HG03460 (cell line): ENCODE measurements around the gene FOXP2.

Experiments
- ATAC-seq: cut with Tn5 transposase; IDR thresholded peaks from one replicate; pipeline ENCODE4 v1.9.1; 2021; ENCODE audit not compliant: unreplicated experiment

The FOXP2 gene

DNA sequence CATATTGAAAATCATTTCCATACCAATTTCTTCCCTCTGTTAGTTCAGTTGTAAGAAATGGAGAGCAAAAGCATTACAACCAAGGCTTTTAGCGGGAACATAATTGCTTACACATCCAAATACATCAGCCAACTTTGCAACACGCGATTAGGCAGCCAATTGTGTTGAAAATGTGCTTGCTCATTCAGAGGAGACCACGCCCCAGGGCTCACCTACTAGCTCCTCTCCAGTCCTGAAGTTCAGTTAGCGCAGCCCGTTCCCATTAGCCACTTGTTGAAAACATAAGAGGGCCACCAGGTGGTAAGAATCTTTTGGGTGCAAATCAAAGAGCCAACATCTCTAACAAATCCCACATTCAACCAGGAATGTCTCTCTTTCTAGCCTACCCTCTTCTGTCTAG lies 294.0 kb downstream of the FOXP2 start:
- no peak for ATAC-seq

DNA sequence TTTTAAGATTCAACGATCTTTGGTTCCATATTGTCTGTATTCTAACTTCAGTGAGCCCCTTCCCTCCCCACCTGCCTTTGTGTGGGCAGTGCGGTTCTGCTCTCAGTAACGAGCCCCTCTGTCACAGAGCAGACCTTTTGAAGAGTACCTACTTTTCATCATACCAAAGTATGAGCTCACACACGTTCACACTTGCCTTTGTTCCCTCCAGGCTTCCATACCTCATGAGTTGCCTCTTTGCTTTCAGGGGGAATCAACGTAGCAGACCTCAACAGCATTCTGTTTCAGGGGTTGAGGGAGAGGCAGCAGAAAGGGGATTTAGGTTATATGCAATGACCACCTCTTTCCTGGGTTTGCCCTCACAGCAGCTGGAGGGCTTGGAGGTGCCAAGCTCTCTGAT lies 295.9 kb downstream of the FOXP2 start:
- no peak for ATAC-seq

DNA sequence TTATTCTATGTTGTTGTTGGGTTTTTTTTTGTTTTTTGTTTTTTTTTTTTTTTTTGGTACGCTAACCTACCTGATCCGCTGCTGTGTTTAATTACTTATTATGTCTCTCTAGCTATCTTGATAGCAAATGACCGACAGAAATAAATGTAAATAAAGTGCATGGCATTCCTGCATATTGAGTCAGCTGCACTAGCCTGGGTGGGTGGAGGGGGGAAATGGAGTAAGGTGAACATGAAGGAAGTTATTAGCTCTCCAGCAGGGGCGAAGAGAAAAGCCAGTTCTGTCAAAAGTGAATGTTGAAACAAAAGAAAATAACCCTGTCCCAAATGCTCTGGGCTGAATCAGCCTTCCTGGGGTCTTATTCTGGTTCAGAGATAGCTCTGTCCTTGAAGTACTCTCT lies 296.6 kb downstream of the FOXP2 start:
- no peak for ATAC-seq

DNA sequence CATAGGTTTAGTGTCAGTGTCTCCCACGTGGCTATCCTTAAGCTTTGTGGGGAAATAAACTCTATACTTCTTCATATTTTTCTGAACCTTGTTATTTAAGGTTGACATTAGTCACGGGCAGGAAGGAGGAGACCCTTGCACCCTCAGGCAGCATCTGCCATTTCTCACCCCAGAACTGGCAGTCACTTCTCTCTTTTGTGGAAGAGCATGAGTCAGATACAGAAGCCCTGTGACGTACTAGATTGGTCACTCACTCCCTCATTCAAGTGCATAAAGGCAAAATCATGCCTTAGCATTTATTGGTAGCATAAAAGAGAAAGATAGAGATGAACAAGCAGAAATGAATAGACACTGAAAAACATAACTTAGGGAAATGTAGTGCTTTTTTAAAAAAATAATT lies 301.3 kb downstream of the FOXP2 start:
- ATAC-seq, result no peak

DNA sequence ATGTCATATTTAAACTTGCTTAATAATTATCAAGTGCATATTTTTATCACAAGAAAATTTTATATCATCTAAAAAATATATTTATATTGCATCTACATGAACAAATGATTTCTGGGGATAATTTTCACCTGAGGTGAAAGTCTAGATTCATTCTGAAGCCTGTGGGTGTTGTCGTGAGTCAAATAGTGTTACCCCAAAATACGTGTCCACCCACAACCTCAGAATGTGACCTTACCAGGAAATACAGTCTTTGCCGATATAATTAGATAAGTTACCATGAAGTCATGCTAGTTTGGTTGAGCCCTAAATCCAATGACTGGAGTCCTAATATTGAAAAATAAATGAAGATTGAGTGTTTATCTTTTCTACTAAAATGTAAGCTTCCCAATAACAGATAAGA lies 304.2 kb downstream of the FOXP2 start:
- ATAC-seq, result no peak

DNA sequence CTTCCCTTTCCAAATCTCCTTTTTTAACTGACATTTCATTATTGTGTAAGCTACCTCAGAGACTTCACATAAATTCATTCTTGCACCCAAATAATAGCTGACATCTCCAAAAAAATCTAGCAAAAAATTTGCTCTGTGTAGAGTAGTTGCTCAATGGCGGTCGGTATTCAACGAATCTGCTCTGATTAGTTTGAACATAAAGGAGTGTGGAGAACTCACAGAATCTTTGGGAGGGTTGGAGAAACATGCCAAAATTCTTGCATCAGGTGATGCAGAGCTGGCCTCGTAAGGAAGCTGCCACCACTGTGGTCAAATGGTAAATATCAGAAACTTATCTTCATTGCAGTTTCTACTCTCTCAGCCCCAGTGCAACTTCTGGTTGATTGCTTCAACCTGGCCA lies 306.1 kb downstream of the FOXP2 start:
- ATAC-seq, result no peak

DNA sequence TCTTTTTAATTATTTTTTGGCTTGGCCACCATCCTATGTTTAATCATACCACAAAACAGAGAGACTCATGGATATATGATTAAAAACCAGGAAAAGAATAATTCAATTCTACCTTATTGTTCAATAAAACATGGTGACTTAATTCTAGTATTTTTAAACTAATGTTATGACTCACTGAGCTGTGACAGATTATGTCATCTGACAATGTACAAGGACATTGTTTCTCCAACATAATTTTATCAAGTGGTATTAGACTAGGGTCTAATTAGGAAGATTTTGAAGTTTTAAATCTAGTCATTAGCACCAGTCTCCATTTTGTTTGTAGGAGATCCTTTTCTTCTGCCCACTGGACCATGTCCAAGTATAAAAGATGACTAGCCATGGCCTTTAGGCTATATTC lies 307.9 kb downstream of the FOXP2 start:
- ATAC-seq, result no peak

DNA sequence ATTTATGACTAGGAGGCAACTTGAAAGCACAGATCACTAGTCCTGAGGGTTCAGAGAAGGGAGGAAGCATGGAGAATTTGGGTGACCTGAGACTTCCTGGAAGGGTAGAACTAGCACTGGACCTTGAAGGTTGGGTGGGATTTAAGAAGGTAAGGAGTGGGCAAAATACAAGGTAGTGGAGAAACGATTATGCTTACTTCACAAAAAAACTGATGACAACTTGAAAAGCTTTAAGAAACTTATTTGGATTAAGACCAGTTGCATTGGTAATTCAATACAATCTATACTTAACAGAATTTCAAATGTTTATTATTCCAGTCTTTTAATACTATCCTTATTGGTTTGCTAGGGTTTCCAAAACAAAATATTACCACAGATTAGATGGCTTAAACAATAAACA lies 308.7 kb downstream of the FOXP2 start:
- no peak for ATAC-seq

DNA sequence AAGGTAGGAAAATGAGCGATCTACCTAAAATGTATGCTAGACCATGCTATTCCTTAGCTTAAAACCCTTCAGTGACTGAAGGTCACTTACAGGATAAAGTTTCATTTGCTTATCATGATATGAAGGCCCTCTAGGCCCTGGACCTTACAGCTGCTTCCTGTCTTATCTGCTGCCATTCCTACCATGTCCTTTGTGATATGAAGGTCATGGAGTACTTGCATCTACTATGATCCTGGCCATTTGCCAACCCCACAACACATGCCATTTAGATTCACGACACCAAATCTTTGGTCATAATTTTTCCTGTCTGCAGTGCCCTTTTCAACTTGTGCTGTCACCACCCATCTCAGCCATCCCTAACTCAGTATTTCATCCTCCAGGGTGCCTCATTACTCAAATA lies 325.5 kb downstream of the FOXP2 start:
- ATAC-seq, result no peak

DNA sequence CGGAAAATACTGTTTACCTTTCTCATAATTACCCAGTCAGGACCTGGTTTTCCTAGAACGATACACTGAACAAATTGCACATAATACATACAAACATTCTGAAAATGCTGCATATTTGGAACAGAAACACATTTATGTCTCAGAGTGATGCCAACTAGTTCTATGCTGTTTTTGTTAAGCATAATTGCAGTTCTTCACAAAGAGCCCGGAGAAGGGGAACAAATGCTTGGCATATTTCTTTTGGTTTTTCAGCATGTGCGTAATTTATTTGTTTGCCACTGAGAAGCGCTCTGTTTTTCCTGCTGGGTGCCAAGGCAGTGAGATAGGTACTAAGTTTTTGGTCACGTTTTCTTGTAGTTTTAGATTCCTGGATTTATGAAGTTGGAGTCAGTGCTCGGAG lies 326.3 kb downstream of the FOXP2 start:
- ATAC-seq, result no peak

DNA sequence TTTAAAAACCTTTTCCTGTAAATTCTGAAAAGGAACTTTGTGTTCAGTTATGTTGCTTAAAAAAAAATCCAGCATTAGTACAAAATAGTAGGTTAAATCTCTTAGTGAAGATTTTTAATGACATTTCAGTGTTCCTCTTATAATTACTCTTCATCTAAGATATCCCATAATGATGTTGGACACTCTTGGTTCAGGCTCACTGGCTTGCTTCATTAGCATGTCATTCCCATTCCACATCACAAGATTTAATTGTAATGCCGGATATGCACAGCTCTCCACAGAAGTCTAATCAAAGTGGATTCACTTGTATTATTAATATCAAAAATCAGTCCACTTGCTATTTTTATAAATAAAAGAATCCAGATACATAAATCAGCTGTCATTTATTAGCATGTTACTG lies 327.3 kb downstream of the FOXP2 start:
- ATAC-seq, result no peak
